MM.1S (cell line): ENCODE data around the gene CXCL11.
"Not testable (repeated sequence)": the region's sequence is repeated elsewhere in the genome, so short reads cannot be mapped to it uniquely, and the experiment has no call there.

Experiments
- EZH2 ChIP-seq: fragments of 300-600 bp; sonication (generic); optimal IDR thresholded peaks from 2 replicates; pipeline ENCODE3; 2017; ENCODE audit warnings: low read depth, mild to moderate bottlenecking, antibody characterized with exemption, low read length, mixed read lengths
- EZH2phosphoT487 ChIP-seq: fragments of 300-600 bp; sonication (generic); IDR thresholded peaks from 2 replicates; pipeline ENCODE4 v1.6.1; 2018; ENCODE audit warnings: antibody characterized with exemption, low read length
- TF ChIP-seq, protein P1 (sequence below): fragments of 300-600 bp; sonication (generic); IDR thresholded peaks from 2 replicates; pipeline ENCODE4 v1.5.1; 2016; ENCODE audit warnings: antibody characterized with exemption, low read length, mixed read lengths

DNA sequence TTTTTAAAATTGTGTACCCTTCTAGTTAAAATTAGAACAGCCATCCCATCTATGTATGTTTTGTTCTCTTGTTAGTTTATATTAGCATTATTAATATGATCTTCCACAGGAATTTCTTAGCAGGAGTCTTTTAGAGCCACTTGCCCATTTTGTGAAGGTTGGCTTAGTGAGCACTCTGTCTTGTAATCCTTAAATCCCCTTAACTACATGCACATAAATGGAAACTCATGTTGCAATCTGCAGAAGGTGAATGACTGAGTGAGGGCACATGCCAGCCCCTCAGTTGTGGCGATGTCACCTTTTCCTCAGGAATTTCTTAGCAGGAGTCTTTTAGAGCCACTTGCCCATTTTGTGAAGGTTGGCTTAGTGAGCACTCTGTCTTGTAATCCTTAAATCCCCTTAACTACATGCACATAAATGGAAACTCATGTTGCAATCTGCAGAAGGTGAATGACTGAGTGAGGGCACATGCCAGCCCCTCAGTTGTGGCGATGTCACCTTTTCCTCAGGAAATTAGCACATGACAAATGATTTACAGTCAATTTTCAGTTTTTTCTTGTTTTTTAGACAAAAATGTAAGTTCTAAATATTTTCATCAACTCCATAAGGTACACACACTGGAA is 37.2 kb downstream of the CXCL11 start:
- TF ChIP-seq, protein P1, sequence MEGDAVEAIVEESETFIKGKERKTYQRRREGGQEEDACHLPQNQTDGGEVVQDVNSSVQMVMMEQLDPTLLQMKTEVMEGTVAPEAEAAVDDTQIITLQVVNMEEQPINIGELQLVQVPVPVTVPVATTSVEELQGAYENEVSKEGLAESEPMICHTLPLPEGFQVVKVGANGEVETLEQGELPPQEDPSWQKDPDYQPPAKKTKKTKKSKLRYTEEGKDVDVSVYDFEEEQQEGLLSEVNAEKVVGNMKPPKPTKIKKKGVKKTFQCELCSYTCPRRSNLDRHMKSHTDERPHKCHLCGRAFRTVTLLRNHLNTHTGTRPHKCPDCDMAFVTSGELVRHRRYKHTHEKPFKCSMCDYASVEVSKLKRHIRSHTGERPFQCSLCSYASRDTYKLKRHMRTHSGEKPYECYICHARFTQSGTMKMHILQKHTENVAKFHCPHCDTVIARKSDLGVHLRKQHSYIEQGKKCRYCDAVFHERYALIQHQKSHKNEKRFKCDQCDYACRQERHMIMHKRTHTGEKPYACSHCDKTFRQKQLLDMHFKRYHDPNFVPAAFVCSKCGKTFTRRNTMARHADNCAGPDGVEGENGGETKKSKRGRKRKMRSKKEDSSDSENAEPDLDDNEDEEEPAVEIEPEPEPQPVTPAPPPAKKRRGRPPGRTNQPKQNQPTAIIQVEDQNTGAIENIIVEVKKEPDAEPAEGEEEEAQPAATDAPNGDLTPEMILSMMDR, result not testable (repeated sequence)
- TF ChIP-seq EZH2, EZH2phosphoT487: not testable (repeated sequence)
